Measurements from ENCODE around the gene PTPRG. TPM values are rescaled to one million over a fixed set of nuclear protein-coding genes. Genes with fewer than 3 reads are reported as not detected.
A peak's percentile ranks its signal among the peaks of the same experiment; 100 is the strongest.

PTPRG gene
- total RNA-seq, 1 experiment from 2014 or later, result 11.7 TPM

DNA sequence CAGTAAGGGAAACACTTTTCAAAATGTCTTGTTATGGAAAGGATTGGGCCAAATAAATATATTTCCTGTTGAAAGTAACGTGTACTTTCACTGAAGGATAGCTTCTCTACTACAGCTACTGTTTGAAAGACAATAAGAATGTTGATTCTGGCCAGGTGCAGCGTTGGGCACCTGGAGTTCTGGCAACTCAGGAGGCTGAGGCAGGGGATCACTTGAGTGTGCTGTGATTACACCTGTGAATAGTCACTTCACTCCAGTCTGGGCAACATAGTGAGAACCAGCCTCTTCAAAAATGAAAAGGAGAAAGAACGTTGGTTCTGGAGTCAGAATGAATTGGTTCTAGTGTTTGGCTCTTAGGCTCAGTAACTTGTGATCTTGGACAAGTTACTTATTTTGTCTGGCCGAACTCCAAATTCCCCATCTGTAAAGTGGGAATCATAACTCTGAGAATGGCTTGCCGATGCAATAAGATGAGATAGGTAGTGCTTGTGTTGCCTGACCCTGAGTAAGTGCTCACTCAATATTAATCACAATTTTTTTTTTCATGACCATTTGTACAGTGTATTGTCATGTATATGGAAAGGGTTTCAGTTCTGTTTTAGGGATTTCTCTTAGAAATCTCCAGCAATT, 310.8 kb downstream of the PTPRG start:
- no peak for DNase-seq (ENCODE audit: low spot score)
- no peak overlapping the region for H3K27ac ChIP-seq (ENCODE audit: low read depth, low read length, poor library complexity, severe bottlenecking)
- POLR2A ChIA-PET (ENCODE audit: low non-redundant PET), result no interaction called here

GRCh38 chr3:61875046-61875844, 313.9 kb downstream of the PTPRG start:
- Histone ChIP-seq H3K4me1 (ENCODE audit: insufficient read depth, low read length, poor library complexity, severe bottlenecking) (peaks cover 6% of the 10 kb centered on the region), H3K36me3 (ENCODE audit: insufficient read depth, low read length, poor library complexity, severe bottlenecking) (no peaks in the 10 kb centered on the region), H3K27ac (ENCODE audit: low read depth, low read length, poor library complexity, severe bottlenecking) (no peak overlapping the region), H3K27me3 (replicated peaks; ENCODE audit: insufficient read depth, low read depth, low read length, poor library complexity) (no peaks in the 10 kb centered on the region), H3K9me3 (ENCODE audit: low read depth, low read length, poor library complexity, severe bottlenecking) (no peaks in the 10 kb centered on the region), H3K4me3 (ENCODE audit: low read depth, low read length, poor library complexity, severe bottlenecking) (no peak overlapping the region)
- peak; percentile 2 for DNase-seq (ENCODE audit: low spot score)
- intact Hi-C loops (cut with micrococcal nuclease; ENCODE audit: unreplicated experiment), result no loop called here
- no peak for TF ChIP-seq EZH2 (IDR thresholded peaks at IDR 0.05; ENCODE audit: borderline replicate concordance, low read depth, low read length, poor library complexity, severe bottlenecking)
- TF ChIP-seq, protein P1, sequence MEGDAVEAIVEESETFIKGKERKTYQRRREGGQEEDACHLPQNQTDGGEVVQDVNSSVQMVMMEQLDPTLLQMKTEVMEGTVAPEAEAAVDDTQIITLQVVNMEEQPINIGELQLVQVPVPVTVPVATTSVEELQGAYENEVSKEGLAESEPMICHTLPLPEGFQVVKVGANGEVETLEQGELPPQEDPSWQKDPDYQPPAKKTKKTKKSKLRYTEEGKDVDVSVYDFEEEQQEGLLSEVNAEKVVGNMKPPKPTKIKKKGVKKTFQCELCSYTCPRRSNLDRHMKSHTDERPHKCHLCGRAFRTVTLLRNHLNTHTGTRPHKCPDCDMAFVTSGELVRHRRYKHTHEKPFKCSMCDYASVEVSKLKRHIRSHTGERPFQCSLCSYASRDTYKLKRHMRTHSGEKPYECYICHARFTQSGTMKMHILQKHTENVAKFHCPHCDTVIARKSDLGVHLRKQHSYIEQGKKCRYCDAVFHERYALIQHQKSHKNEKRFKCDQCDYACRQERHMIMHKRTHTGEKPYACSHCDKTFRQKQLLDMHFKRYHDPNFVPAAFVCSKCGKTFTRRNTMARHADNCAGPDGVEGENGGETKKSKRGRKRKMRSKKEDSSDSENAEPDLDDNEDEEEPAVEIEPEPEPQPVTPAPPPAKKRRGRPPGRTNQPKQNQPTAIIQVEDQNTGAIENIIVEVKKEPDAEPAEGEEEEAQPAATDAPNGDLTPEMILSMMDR (conservative IDR thresholded peaks at IDR 0.05; ENCODE audit: low read depth, low read length), result no peak
- CTCF ChIA-PET, result no interaction called here
- no TSS peak for BruUV-seq (replicated peaks)
- POLR2A ChIA-PET (ENCODE audit: low non-redundant PET), result no interaction called here

More for the DNA sequence above, 310.8 kb downstream of the PTPRG start:
- no TSS peak for BruUV-seq (replicated peaks)
- Histone ChIP-seq H3K4me1 (ENCODE audit: insufficient read depth, low read length, poor library complexity, severe bottlenecking) (no peaks in the 10 kb centered on the region), H3K27me3 (replicated peaks; ENCODE audit: insufficient read depth, low read depth, low read length, poor library complexity) (no peaks in the 10 kb centered on the region), H3K4me3 (ENCODE audit: low read depth, low read length, poor library complexity, severe bottlenecking) (no peak overlapping the region), H3K36me3 (ENCODE audit: insufficient read depth, low read length, poor library complexity, severe bottlenecking) (no peaks in the 10 kb centered on the region), H3K9me3 (ENCODE audit: low read depth, low read length, poor library complexity, severe bottlenecking) (no peaks in the 10 kb centered on the region)
- intact Hi-C loops (cut with micrococcal nuclease; ENCODE audit: unreplicated experiment), result no loop called here
- TF ChIP-seq, protein P1 (conservative IDR thresholded peaks at IDR 0.05; ENCODE audit: low read depth, low read length), result no peak
- TF ChIP-seq EZH2 (IDR thresholded peaks at IDR 0.05; ENCODE audit: borderline replicate concordance, low read depth, low read length, poor library complexity, severe bottlenecking), result no peak
- CTCF ChIA-PET, result no interaction called here

GRCh38 chr3:61875976-61876671, 314.8 kb downstream of the PTPRG start:
- no TSS peak for BruUV-seq (replicated peaks)
- Histone ChIP-seq H3K36me3 (ENCODE audit: insufficient read depth, low read length, poor library complexity, severe bottlenecking) (no peaks in the 10 kb centered on the region), H3K4me3 (ENCODE audit: low read depth, low read length, poor library complexity, severe bottlenecking) (no peak overlapping the region), H3K27me3 (replicated peaks; ENCODE audit: insufficient read depth, low read depth, low read length, poor library complexity) (no peaks in the 10 kb centered on the region), H3K4me1 (ENCODE audit: insufficient read depth, low read length, poor library complexity, severe bottlenecking) (peaks cover 6% of the 10 kb centered on the region), H3K9me3 (ENCODE audit: low read depth, low read length, poor library complexity, severe bottlenecking) (no peaks in the 10 kb centered on the region), H3K27ac (ENCODE audit: low read depth, low read length, poor library complexity, severe bottlenecking) (no peak overlapping the region)
- DNase-seq (ENCODE audit: low spot score), result no peak
- ChIA-PET CTCF (no interaction called here), POLR2A (ENCODE audit: low non-redundant PET) (no interaction called here)
- intact Hi-C loops (cut with micrococcal nuclease; ENCODE audit: unreplicated experiment), result no loop called here
- TF ChIP-seq, protein P1 (conservative IDR thresholded peaks at IDR 0.05; ENCODE audit: low read depth, low read length), result no peak
- no peak for TF ChIP-seq EZH2 (IDR thresholded peaks at IDR 0.05; ENCODE audit: borderline replicate concordance, low read depth, low read length, poor library complexity, severe bottlenecking)
